HG03378 (cell line): Measurements from ENCODE around the gene WNT11.

Source experiments
- ATAC-seq: cut with Tn5 transposase; IDR thresholded peaks from one replicate; pipeline ENCODE4 v1.9.1; 2021; ENCODE audit warnings: mild to moderate bottlenecking, moderate library complexity; ENCODE audit not compliant: unreplicated experiment

Gene WNT11

DNA sequence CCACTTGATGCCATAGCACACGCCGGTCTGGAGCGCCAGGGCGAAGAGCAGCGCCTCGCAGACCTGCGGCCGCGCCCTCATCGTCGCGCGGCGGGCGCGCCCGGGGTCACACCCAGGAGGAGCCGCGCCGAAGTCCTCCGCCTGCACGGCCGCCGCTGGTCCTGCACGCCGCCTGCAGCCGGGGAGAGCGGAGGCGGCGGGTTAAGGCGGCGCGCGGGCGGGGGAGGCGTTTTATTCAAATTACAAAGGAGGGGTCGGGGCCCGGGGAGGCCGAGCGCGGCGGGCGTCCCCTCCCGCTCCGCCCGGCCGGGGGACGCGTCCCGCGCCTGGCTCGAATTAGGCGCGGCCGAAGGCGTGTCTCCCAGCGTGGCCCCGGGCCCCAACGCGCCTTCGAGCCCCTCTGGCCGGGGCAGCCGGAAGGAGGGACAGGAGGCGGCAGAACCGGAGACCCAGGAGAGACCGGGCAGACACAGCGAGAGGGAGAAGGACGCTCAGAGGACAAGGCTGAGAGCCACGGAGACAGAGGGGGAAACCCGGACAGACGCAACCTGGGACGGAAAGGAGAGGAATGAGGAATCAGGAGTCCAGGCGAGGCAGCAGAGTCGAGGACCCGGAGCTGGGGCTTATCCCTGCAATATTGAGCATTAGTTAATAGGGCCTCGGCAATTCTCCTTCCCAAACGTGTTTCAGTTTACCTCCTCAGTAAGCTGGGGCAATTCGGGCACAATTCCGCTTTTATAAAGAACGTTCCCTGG lies at the start of gene WNT11:
TSS of gene WNT11 (minus strand) at position 176 of the 755 bp plus-strand sequence. CDS start at position 81, 95 bp downstream.
- no peak for ATAC-seq

DNA sequence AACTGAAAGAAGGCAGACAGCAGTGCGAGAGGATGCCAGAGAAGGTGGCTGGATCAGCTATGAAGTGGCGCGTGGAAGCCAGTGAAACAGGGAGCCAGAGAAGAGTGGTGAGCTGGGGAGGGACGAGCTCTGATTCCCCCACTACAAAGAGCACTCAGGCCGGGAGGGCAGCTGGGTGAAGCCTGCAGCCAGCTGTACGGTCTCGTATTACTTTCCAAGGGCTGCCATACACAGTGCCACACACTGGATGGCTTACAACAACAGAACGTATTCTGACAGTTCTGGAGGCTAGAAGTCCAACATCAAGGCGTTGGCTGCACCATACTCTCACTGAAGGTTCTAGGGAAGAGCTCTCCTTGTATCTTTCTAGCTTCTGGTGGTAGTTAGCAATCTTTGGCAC lies 47.1 kb upstream of the WNT11 start:
- ATAC-seq = no peak

DNA sequence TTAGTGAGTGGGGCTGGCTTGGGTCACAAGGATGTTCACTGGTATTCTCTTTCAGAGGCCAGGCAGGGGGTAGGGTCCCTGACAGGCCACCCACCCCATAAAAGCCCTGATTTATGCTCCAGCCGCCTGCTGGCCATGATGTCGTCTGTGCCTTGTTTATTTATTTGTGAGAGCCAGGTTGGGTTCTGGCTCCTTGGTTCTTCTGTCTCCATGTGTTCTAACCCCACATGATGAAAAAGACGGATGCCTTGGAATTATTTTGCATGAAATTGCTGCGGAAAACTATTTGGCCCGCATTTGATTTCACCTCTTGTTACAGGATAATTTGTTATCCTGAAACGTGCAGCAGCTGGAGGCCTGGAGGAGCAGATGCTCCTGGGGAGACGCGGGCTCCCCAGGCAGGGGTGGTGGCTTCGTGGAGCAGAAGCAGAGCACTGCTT lies 46.3 kb upstream of the WNT11 start:
- no peak for ATAC-seq

- no peak for ATAC-seq
Observed at GRCh38 chr11:76251576-76251975, 45.3 kb upstream of the WNT11 start.

DNA sequence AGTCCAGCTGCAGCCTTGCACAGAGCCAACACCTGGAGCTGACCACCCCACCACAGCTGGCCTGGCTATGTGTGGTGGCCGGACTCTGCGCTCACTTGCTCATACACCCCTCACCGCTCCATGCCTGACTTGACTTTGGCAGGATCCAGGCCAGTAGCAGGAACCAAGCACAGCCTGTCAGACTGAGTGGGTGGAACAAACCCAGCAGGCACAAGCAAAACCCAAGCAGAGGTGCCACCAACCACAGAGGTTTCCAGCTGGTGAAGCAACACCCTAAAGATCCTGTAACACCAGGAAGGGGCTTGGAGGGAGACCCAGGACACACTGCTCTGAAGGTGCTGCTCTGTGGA lies 44.9 kb upstream of the WNT11 start:
- no peak for ATAC-seq

DNA sequence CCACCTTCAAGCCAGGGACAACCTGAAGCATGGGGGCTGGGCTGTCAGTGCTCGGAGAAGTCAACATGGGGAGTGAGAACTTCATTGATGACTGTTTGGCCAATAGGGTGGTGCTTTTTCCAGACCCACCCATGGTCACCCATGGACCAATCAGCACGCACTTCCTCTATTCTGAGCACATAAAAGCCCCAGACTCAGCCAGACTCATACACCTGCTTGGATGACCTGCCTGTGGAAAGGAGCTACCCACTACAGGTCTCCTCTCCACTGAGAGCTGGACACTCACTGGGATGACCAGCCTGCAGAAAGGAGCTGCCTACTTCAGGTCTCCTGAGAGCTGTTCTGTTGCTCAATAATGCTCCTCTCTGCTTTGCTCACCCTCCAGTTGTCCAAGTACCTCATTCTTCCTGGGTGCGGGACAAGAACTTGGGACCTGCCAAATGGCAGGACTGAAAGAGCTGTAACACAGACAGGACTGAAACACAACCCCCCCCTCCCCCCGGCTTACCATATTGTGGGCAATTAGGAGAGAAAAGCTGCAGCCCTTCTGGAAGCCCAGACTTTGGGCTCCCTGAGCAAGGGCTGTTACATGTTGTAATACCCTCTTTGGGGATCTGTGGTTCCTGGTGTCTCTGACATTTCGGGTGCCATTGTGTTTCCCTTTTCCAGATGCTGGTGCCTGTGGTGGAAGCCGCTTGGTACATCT lies 44.4 kb upstream of the WNT11 start:
- ATAC-seq = no peak

GRCh38 chr11:76249195-76249741 lies 43.0 kb upstream of the WNT11 start:
- ATAC-seq = no peak

DNA sequence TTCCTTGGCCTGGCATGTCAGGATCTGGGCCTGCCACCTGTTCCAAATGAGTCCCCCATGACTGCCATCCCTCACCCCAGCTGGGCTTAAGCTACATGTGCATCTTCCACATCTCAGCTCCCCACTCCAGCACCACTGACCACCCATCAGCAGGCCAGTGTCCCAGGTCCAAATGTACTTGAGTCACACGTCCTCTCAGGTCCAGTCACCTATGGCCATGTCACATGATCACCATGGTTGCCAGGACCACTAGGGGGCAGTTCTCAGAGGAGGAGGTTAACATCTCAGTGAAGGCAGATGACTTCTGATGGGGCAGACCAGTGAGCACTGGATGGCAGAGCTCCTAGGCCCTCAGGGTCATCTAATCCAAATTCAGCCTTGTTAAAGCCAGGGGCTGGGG lies 41.9 kb upstream of the WNT11 start:
- no peak for ATAC-seq

GRCh38 chr11:76247091-76247490 lies 40.8 kb upstream of the WNT11 start:
- no peak for ATAC-seq

DNA sequence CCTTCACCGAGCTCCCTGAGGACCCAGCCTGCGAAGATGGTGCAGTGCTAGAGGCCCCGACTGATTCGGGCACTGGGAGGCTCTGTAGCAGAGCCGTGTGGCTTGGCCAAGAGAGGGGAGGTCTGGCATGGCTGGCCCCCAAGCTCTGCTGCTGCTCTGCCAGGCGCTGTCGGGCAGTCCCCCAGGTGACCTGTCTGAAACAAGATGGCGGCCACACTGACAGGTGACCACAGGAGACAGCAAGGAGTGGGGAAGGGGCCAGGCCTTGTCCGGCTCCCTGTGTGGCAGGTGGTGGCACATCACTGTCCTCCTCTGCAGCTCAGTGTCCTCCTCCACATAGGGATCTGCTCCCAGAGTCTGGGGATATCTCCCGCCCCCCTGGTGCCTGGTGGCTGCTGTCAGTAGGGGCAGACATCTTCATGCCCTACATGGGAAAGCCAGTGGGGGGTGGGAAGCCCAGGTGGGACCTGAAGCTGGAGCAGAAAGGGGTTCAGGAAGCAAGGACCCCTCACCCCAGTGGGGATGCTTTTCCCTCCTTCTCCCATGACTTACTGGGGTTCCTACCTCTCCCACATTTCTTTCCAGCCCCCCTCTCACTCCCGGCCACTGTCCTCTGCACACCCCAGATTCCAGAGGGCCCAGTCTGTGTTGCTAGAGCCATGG lies 40.1 kb upstream of the WNT11 start:
- ATAC-seq = no peak

GRCh38 chr11:76245720-76246119 lies 39.4 kb upstream of the WNT11 start:
- ATAC-seq = no peak

GRCh38 chr11:76244316-76244851 lies 38.1 kb upstream of the WNT11 start:
- no peak for ATAC-seq

- ATAC-seq = no peak
Observed at GRCh38 chr11:76243957-76244285, 37.6 kb upstream of the WNT11 start.

DNA sequence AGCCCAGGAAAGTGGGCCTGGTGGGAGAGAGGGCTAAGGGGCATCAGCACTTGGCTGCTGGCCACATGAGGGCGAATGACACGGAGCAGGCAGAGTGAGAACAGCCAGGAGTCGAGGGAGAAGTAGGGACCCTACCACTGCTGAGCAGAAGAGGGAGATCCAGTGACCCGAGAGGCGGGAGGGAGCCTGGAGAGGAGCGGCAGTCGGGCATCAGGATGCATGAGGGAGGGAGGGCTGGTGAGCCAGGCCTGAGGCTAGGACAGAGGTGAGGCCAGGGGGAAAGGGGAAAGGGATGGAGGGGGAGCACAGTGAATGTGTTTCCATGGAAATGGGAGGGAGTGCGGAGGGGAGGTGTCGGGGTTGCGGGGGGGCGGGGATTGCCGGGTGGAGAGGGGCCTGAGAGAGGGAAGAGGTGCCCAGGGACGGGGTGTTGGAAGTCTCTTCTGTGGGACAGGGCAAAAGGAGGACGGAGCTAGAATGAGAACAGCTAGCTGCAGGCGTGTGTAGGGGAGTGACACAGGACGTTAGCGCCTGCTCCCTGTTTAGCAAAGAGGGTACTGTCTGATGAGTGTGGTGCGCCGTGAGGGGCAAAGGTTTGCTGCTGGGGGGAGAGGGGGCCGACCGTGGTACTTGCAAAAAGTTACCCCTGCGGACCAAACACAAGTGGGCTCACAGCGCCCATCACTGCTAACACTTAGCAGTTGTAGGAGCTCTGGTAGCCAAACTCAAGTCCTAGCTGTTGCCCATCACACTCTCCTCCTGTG lies 37.1 kb upstream of the WNT11 start:
- ATAC-seq = no peak

GRCh38 chr11:76242004-76242779 lies 35.9 kb upstream of the WNT11 start:
- ATAC-seq = no peak

DNA sequence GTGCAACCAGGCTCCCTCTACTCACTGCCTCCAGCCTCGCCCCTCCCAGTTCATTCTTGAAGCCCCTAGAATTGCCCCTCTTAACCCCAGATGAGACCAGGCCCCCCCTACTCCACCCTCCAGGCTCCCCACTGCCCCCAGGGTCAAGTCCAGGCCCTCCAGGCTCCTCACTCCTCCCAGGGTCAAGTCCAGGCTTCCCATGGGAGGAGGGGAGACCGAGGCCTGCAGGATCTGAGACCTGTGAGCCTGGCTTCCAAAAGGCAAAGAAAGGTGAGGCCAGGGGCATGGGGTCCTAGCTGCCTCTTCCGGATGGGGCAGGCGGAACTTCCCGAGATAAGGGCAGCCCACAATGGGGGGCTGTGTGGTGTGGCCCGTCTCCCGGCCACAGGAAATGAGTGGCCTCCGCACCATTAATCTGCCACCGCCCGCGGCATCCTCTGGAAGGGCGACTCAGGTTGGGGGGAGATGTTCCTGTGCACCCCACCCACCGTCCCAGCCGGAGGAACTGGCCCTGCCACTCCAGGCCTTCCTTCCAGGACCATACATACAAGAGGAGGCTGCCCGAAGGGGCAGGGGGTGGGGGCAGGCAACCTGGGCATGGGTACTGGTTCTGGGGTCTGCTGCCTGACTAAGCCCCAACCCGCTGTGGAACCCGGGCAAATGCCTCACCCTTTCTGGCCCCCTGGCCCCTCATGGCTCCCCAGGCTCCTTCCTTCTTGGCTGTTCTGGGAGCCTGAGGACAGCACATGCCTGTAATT lies 35.1 kb upstream of the WNT11 start:
- no peak for ATAC-seq

DNA sequence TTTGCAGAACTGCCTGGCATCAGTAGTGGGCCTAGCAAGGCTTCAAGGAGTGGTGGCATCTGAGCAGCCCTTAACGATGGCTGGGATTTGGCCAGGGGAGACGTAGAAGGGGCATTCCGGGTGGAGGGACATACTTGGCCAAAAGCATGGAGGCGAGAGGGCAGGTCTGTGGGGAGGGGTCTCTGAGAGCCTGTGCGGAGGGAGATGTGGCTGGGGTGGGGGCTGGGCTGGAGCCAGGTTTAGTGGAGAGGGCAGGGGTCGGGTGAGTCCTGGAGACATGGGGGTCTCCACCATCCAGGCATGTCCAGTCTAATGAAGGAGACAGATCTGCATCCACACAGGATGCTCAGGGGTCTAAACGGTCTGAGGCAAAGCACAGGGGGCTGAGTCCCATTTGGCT lies 34.4 kb upstream of the WNT11 start:
- no peak for ATAC-seq

DNA sequence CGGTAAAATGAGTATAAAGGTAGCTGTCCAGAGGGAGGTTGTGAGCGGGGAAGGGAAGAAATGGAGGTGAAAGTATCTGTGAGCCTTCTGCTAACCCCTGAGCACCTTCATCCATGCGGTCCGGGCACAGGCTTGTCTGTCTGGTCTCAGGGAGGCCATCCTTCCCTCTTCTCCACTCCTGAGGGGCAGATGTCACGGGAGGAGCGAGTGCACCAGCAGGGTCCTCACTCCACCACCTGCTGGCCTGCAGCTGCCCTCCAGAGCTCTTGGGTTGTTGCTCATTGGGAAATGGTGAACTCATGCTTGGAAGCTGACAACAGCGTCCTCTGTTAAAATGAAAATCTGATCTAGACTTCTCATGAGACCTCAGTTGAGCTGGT lies 33.8 kb upstream of the WNT11 start:
- ATAC-seq = no peak

- ATAC-seq = no peak
Observed at GRCh38 chr11:76239483-76240160, 33.3 kb upstream of the WNT11 start.
